ENCODE results near the gene AP1S1.

DNA sequence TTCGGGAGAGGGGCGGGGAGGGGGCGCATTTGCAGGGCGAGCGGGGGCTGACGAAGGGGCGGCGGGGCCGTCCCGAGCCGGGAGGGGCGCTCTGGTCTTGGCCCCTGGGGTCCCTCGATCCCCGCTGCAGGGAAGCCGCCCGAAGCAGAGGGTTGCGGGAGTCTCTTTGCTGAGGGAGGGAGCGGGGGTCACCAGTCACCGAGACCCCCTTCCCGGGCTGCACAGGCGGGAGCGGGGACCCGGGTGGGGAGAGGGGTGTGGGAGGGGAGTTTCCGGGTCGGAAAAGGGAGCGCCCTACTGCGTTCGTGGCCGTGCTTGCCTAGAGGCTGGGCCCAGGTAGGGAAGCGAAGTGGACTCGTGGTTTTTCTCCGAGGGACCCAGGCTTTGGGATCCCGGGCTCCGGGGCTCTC is 422 bp downstream of the AP1S1 start:
- TF ChIP-seq, protein P1, sequence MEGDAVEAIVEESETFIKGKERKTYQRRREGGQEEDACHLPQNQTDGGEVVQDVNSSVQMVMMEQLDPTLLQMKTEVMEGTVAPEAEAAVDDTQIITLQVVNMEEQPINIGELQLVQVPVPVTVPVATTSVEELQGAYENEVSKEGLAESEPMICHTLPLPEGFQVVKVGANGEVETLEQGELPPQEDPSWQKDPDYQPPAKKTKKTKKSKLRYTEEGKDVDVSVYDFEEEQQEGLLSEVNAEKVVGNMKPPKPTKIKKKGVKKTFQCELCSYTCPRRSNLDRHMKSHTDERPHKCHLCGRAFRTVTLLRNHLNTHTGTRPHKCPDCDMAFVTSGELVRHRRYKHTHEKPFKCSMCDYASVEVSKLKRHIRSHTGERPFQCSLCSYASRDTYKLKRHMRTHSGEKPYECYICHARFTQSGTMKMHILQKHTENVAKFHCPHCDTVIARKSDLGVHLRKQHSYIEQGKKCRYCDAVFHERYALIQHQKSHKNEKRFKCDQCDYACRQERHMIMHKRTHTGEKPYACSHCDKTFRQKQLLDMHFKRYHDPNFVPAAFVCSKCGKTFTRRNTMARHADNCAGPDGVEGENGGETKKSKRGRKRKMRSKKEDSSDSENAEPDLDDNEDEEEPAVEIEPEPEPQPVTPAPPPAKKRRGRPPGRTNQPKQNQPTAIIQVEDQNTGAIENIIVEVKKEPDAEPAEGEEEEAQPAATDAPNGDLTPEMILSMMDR (IDR thresholded peaks at IDR 0.05; ENCODE audit: low read length), result no peak
- no peak for TF ChIP-seq EZH2phosphoT487 (IDR thresholded peaks at IDR 0.05; ENCODE audit: low read length)
- TF ChIP-seq EZH2 (optimal IDR thresholded peaks at IDR 0.05; ENCODE audit: low read depth, low read length), result no peak
